ENCODE data around the gene IL10RB. TPM values are rescaled to one million over a fixed set of nuclear protein-coding genes. Genes with fewer than 3 reads are reported as not detected.

The IL10RB gene
- total RNA-seq, 1 donor from 2014 or later = 31.7 TPM

- H3K4me3 ChIP-seq = no peak overlapping the region
- DNase-seq (ENCODE audit: extremely low spot score in 2 of 2) = no peak
- no peaks in the 10 kb centered on the region for H3K4me1 ChIP-seq
- intact Hi-C loops (cut with DNase I) = no loop called here
- H3K9me3 ChIP-seq = no peaks in the 10 kb centered on the region
- H3K27ac ChIP-seq = no peak overlapping the region
- TF ChIP-seq CTCF (IDR thresholded peaks at IDR 0.05) = no peak
- no peak for TF ChIP-seq POLR2A (IDR thresholded peaks at IDR 0.05)
- TF ChIP-seq POLR2AphosphoS5 (IDR thresholded peaks at IDR 0.05; ENCODE audit: insufficient read depth in 1 of 2, low read depth in 1 of 2) = no peak
- H3K36me3 ChIP-seq = peaks cover 0 to 23% of the 10 kb centered on the region in 2 donors
- H3K27me3 ChIP-seq = no peaks in the 10 kb centered on the region
Measured at GRCh38 chr21:33293136-33293535, 27.0 kb downstream of the IL10RB start.

- H3K36me3 ChIP-seq = peaks cover 0 to 23% of the 10 kb centered on the region in 2 donors
- TF ChIP-seq POLR2AphosphoS5 (IDR thresholded peaks at IDR 0.05; ENCODE audit: insufficient read depth in 1 of 2, low read depth in 1 of 2) = no peak
- TF ChIP-seq POLR2A (IDR thresholded peaks at IDR 0.05) = no peak
- TF ChIP-seq CTCF (IDR thresholded peaks at IDR 0.05) = no peak
- peaks cover 2% of the 10 kb centered on the region for H3K4me1 ChIP-seq
- H3K4me3 ChIP-seq = no peak overlapping the region
- no peak overlapping the region for H3K27ac ChIP-seq
- no peaks in the 10 kb centered on the region for H3K9me3 ChIP-seq
- intact Hi-C loops (cut with DNase I) = no loop called here
- no peaks in the 10 kb centered on the region for H3K27me3 ChIP-seq
- DNase-seq (ENCODE audit: extremely low spot score in 2 of 2) = no peak
Measured at GRCh38 chr21:33293811-33294216, 27.6 kb downstream of the IL10RB start.

GRCh38 chr21:33296156-33296555 lies 30.0 kb downstream of the IL10RB start:
- peaks cover 0 to 13% of the 10 kb centered on the region in 2 donors for H3K36me3 ChIP-seq
- intact Hi-C loops (cut with DNase I) = no loop called here
- no peak overlapping the region for H3K4me3 ChIP-seq
- no peaks in the 10 kb centered on the region for H3K27me3 ChIP-seq
- no peaks in the 10 kb centered on the region for H3K9me3 ChIP-seq
- peaks cover 16% of the 10 kb centered on the region for H3K4me1 ChIP-seq
- no peak for DNase-seq (ENCODE audit: extremely low spot score in 2 of 2)
- TF ChIP-seq POLR2A (IDR thresholded peaks at IDR 0.05) (no peak), CTCF (IDR thresholded peaks at IDR 0.05) (no peak), POLR2AphosphoS5 (IDR thresholded peaks at IDR 0.05; ENCODE audit: insufficient read depth in 1 of 2, low read depth in 1 of 2) (no peak)
- no peak overlapping the region for H3K27ac ChIP-seq

- H3K4me3 ChIP-seq = no peak overlapping the region
- intact Hi-C loops (cut with DNase I) = no loop called here
- H3K4me1 ChIP-seq = peaks cover 16% of the 10 kb centered on the region
- no peak overlapping the region for H3K27ac ChIP-seq
- H3K9me3 ChIP-seq = no peaks in the 10 kb centered on the region
- no peaks in the 10 kb centered on the region for H3K27me3 ChIP-seq
- peaks cover 0 to 7% of the 10 kb centered on the region in 2 donors for H3K36me3 ChIP-seq
- DNase-seq (ENCODE audit: extremely low spot score in 2 of 2) = no peak
- no peak for TF ChIP-seq POLR2A (IDR thresholded peaks at IDR 0.05)
- TF ChIP-seq POLR2AphosphoS5 (IDR thresholded peaks at IDR 0.05; ENCODE audit: insufficient read depth in 1 of 2, low read depth in 1 of 2) = no peak
- no peak for TF ChIP-seq CTCF (IDR thresholded peaks at IDR 0.05)
Measured at GRCh38 chr21:33299181-33299752, 33.1 kb downstream of the IL10RB start.

Measured in vagina (tissue), 2 donors.